GM10248 (cell line): ENCODE measurements around the gene IGLL1.
"Not testable (repeated sequence)": the region's sequence is repeated elsewhere in the genome, so short reads cannot be mapped to it uniquely, and the experiment has no call there.

Source experiments
- CTCF ChIA-PET: fragments of 300-600 bp; sonication (Branson Sonifier 250); formaldehyde crosslinking; extraction: SDS; loops from one replicate; lab custom pipeline; 2021; ENCODE audit warnings: antibody characterized with exemption; lab: Yijun Ruan, JAX
- POLR2A ChIA-PET: fragments of 350-650 bp; sonication (Branson Sonifier 250); formaldehyde crosslinking; extraction: SDS; loops from one replicate; lab custom pipeline; 2020; ENCODE audit warnings: antibody characterized with exemption; lab: Yijun Ruan, JAX
- DNase-seq: peaks from one replicate; pipeline ENCODE4 v3.0.0; 2012; ENCODE audit errors: extremely low spot score
- TF ChIP-seq, protein P1 (sequence below): IDR thresholded peaks from 2 replicates; pipeline ENCODE4 v1.5.1; 2012; ENCODE audit warnings: mild to moderate bottlenecking, low read depth; ENCODE audit errors: extremely low read depth, missing control alignments, control extremely low read depth

Gene IGLL1

DNA sequence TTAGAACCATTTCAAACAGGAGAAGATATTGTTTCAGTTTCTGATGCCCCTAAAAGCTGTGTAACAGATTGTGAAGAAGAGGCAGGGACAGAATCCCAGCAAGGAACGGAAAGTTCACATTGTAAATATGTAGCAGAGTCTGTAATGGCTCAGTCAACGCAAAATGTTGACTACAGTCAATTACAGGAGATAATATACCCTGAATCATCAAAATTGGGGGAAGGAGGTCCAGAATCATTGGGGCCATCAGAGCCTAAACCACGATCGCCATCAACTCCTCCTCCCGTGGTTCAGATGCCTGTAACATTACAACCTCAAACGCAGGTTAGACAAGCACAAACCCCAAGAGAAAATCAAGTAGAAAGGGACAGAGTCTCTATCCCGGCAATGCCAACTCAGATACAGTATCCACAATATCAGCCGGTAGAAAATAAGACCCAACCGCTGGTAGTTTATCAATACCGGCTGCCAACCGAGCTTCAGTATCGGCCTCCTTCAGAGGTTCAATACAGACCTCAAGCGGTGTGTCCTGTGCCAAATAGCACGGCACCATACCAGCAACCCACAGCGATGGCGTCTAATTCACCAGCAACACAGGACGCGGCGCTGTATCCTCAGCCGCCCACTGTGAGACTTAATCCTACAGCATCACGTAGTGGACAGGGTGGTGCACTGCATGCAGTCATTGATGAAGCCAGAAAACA lies 40.8 kb downstream of the IGLL1 start:
- peak; percentile 74 for DNase-seq
- POLR2A ChIA-PET, result no interaction called here
- CTCF ChIA-PET, result interaction anchor here (1.0 to 2.5 kb wide), 4 partner anchors 40 to 311 kb away, joined by 3 to 10 read pairs (median 3); no protein-coding TSS in a partner anchor
- TF ChIP-seq, protein P1, sequence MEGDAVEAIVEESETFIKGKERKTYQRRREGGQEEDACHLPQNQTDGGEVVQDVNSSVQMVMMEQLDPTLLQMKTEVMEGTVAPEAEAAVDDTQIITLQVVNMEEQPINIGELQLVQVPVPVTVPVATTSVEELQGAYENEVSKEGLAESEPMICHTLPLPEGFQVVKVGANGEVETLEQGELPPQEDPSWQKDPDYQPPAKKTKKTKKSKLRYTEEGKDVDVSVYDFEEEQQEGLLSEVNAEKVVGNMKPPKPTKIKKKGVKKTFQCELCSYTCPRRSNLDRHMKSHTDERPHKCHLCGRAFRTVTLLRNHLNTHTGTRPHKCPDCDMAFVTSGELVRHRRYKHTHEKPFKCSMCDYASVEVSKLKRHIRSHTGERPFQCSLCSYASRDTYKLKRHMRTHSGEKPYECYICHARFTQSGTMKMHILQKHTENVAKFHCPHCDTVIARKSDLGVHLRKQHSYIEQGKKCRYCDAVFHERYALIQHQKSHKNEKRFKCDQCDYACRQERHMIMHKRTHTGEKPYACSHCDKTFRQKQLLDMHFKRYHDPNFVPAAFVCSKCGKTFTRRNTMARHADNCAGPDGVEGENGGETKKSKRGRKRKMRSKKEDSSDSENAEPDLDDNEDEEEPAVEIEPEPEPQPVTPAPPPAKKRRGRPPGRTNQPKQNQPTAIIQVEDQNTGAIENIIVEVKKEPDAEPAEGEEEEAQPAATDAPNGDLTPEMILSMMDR, result peak; percentile 97

DNA sequence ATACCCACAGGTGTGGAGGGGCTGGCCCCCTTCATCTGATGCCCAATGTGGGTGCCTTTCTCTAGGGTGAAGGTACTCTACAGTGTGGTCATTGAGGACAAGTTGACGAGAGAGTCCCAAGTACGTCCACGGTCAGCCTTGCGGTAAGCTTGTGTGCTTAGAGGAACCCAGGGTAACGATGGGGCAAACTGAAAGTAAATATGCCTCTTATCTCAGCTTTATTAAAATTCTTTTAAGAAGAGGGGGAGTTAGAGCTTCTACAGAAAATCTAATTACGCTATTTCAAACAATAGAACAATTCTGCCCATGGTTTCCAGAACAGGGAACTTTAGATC lies 41.4 kb downstream of the IGLL1 start:
- CTCF ChIA-PET, result interaction anchor here (1.0 to 1.4 kb wide), 3 partner anchors 40 to 216 kb away, joined by 3 read pairs; no protein-coding TSS in a partner anchor
- POLR2A ChIA-PET, DNase-seq: not testable (repeated sequence)

DNA sequence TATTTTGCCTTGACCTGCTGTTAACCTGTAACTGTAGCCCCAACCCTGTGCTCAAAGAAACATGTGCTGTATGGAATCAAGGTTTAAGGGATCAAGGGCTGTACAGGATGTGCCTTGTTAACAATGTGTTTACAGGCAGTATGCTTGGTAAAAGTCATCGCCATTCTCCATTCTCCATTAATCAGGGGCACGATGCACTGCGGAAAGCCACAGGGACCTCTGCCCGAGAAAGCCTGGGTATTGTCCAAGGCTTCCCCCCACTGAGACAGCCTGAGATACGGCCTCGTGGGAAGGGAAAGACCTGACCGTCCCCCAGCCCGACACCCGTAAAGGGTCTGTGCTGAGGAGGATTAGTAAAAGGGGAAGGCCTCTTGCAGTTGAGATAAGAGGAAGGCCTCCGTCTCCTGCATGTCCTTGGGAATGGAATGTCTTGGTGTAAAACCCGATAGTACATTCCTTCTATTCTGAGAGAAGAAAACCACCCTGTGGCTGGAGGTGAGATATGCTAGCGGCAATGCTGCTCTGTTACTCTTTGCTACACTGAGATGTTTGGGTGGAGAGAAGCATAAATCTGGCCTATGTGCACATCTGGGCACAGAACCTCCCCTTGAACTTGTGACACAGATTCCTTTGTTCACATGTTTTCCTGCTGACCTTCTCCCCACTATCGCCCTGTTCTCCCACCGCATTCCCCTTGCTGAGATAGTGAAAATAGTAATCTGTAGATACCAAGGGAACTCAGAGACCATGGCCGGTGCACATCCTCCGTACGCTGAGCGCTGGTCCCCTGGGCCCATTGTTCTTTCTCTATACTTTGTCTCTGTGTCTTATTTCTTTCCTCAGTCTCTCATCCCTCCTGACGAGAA lies 42.0 kb downstream of the IGLL1 start:
- DNase-seq, POLR2A ChIA-PET: not testable (repeated sequence)
- CTCF ChIA-PET, result interaction anchor here (1.0 to 1.1 kb wide), 2 partner anchors 41 to 216 kb away, joined by 3 read pairs; no protein-coding TSS in a partner anchor

DNA sequence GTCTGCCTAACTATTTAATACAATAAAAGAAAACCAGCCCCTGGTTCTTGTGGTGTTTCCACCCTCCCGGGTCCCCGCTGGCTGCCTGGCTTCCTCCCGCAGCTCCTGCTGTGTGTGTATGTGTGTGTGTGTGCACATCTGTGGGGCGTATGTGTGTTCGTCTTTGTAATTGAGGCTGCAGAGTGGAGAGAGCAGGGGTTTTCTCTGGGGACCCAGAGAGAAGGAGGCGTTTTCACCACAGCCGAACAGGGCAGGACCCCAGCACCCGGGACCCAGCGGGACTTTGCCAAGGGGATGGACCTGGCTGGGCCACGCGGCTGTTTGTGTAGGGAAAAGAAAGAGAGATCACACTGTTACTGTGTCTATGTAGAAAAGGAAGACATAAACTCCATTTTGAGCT lies 42.7 kb downstream of the IGLL1 start:
- CTCF ChIA-PET, result no interaction called here

DNA sequence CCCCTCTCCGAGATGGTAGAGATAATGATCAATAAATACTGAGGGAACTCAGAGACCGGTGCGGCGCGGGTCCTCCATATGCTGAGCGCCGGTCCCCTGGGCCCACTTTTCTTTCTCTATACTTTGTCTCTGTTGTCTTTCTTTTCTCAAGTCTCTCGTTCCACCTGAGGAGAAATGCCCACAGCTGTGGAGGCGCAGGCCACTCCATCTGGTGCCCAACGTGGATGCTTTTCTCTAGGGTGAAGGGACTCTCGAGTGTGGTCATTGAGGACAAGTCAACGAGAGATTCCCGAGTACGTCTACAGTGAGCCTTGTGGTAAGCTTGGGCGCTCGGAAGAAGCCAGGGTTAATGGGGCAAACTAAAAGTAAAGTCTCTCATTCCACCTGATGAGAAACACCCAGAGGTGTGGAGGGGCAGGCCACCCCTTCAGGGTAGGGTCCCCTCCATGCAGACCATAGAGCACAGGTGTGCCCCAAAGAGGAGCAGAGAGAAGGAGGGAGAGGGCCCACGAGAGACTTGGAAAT lies 43.2 kb downstream of the IGLL1 start:
- ChIA-PET CTCF (no interaction called here), POLR2A (no interaction called here)
- DNase-seq, result no peak
- TF ChIP-seq, protein P1, result no peak

More for the DNA sequence above, 42.7 kb downstream of the IGLL1 start:
- TF ChIP-seq, protein P1, result no peak
- POLR2A ChIA-PET, result no interaction called here
- DNase-seq, result no peak

DNA sequence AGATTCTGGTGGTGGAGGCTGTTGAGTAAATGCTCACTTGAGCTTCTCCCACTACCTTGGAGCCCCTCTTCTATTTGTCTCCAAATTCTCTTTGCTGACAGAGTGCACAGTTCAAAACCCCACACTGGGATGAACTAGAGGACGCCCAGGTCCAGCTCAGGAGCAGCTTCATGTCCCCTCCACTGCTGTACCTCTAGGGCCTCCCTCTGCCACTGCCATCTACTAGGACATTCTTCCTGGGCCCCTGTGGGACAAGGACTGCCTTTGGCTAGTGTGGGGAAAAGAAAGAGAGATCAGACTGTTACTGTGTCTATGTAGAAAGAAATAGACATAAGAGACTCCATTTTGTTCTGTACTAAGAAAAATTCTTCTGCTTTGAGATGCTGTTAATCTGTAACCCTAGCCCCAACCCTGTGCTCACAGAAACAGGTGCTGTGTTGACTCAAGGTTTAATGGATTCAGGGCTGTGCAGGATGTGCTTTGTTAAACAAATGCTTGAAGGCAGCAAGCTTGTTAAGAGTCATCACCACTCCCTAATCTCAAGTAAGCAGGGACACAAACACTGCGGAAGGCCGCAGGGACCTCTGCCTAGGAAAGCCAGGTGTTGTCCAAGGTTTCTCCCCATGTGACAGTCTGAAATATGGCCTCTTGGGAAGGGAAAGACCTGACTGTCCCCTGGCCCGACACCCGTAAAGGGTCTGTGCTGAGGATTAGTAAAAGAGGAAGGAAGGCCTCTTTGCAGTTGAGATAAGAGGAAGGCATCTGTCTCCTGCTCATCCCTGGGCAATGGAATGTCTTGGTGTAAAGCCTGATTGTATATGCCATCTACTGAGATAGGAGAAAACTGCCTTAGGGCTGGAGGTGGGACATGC lies 44.1 kb downstream of the IGLL1 start:
- POLR2A ChIA-PET, CTCF ChIA-PET, DNase-seq: not testable (repeated sequence)

DNA sequence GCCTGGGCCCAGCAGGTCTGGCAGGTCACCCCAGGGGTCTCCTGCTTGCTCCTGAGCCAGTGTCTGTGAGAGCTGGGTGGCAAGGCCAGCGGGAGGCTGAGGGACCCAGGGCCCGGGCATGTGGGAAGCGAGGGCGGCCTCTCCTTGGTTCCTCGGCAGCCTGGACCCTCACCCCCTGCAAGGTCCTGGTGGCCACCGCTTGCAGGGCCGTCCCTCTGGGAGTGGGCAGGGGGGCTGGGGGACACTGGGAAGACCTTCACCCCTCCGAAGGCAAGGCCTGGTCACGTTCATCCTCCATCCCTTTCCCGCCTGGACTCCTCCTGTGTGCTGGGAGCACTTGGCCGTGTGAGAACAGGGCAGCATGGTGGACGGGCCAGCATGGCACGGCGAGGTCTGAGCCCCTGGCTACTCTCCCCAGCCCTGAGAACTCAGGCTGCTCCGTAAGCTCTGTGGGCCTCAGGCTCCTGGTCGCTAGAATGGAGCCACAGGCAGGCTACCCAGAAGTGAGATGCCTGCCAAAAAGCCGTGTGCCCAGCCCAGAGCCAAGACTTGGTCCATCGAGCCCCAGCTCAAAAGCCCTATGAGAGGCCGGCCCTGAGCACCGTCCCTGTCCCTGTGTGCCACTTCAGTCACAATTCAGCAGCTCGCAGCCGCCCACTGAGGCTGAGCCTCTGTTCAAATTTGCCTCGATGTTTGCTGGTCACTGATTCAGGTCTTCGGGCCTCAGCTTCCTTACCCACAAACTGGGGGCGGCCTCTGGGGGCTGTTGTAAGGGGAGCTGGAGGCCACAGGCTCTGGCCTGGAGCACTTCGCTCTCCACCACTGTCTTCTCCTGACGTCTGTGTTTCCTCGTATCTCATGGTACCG lies 45.0 kb downstream of the IGLL1 start:
- DNase-seq, result no peak
- TF ChIP-seq, protein P1, result no peak
- ChIA-PET POLR2A (no interaction called here), CTCF (no interaction called here)
